ENCODE data around the gene SAA1.
A peak's percentile ranks its signal among the peaks of the same experiment; 100 is the strongest.
"Not testable (repeated sequence)": the region's sequence is repeated elsewhere in the genome, so short reads cannot be mapped to it uniquely, and the experiment has no call there.

Gene SAA1

DNA sequence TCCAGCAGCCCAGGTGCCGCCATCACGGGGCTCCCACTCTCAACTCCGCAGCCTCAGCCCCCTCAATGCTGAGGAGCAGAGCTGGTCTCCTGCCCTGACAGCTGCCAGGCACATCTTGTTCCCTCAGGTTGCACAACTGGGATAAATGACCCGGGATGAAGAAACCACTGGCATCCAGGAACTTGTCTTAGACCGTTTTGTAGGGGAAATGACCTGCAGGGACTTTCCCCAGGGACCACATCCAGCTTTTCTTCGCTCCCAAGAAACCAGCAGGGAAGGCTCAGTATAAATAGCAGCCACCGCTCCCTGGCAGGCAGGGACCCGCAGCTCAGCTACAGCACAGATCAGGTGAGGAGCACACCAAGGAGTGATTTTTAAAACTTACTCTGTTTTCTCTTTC lies at the start of gene SAA1:
Gene SAA1 (plus strand): TSS at position 316 of the 400 bp plus-strand sequence. CDS start 624 bp downstream, outside the sequence.
- DNase-seq (ENCODE audit: low read depth): no peak

DNA sequence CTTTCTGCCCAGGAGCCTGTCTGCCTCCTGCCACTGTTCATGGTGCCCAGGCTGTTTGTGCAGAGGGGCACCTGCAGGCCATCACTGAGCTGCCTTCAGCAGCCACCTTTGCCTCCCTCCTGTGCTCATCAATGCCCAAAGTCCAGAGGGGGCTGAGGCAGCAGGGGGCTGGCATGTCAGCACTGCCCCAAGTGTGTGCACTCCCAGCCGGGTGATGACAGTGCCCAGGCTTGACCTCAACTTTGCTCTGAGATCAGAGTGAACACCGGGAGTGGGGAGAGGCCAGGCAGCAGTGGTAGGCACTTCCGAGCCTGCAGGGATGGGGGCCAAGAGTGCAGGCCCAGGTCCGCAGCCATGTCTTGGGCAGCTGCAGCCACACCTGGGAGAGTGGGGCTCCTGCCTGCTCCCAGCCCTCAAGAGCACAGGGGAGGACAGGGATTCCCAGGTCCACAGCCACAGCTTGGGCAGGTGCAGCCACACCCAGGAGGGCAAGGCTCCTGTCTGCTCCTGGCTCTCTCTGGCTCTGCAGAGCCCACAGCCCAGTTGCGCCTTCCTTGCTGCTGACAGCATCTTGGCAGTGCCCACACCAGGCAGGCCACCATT lies 44.7 kb upstream of the SAA1 start:
- DNase-seq (ENCODE audit: low read depth): no peak

DNA sequence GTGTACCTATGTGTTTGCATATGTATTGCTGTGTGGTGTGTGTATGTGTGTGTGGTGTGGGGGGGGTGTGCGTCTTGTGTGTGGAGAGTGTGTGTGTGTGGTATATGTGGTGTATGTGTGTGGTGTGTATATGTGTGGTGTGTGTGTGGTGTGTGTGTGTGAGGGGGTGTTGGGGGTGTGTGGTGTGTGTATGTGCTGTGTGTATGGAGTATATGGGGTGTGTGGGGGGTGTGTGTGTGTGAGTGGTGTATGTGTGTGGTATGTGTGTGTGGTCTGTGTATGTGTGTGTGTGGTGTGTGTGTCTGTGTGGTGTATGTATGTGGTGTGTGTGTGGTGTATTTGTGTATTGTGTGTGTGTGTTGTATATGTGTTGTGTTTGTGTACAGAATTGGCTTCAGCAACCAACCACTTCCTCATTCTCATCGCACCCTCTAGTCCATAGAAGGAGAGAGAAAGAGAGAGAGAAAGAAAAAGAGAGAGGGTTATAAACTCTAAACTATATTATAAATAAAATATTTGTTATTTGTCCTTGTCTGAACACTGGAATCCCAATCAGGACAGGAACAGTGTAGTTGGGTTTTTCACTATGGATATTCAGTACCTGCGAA lies 43.1 kb upstream of the SAA1 start:
- DNase-seq (ENCODE audit: low read depth): no peak

DNA sequence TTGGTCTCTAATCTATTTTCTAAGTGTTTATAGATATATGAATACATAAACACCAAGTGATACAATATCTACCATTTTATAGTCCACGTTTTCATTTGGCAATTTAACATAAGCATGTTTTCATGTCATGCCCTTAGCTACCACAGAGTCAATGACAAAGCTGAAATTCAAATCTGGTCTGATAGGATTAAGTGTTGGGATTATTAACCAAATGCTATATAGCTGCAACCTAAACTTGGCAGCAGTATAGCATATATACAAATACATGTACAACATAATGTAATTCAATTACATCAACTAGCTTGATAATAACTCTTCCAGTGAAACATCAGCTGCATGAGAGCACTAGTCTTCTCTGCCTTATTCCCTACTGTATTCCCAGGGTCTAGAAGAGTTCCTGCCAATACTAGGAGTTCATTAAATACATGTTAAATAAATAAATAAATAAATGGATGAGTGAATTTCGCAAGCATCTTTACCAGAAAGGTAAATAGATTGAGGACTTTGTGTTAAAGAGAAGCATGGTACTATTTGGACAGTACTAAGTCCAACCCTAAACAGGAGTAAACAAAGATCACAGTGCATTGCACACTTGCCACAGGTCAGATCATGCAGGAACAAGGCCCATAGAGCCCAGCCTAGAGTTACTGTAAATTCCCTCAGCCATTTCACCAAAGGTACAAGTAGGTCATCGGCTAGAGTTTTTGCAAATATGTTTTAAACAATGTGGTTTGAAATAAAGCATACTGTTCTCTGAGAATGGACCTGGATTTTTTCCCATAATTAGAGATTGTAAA lies 42.3 kb upstream of the SAA1 start:
- no peak for DNase-seq (ENCODE audit: low read depth)

DNA sequence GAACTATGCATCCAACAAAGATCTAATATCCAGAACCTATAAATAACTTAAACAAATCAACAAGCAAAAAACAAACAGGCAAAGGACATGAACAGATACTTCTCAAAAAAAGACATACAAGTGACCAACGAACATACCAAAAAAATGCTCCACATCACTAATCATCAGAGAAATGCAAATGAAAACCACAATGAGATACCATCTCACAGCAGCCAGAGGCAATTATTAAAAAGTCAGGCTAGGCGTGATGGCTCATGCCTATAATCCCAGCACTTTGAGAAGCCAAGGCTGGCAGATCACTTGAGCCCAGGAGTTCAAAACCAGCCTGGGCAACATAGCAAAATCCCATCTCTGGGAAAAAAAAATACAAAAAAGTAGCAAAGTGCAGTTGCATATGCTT lies 40.2 kb upstream of the SAA1 start:
- no peak for DNase-seq (ENCODE audit: low read depth)

DNA sequence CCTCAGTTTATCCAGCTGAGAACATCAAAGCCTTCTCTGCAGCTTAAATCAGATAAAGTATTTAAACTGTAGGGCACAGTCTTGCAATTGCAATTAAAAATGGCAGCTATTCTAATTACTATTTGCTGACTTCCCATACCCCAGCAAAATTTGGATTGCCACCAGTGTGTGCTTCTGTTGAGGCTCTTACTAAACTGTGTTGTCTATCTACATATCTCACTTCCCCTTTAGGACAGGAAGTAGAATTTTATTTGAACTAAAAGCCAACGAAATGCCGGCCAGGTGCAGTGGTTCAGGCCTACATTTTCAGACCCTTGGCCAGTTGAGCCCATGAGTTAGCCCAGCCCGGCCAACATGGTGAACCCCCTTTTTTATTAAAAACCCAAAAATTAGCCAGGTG lies 36.6 kb upstream of the SAA1 start:
- no peak for DNase-seq (ENCODE audit: low read depth)

DNA sequence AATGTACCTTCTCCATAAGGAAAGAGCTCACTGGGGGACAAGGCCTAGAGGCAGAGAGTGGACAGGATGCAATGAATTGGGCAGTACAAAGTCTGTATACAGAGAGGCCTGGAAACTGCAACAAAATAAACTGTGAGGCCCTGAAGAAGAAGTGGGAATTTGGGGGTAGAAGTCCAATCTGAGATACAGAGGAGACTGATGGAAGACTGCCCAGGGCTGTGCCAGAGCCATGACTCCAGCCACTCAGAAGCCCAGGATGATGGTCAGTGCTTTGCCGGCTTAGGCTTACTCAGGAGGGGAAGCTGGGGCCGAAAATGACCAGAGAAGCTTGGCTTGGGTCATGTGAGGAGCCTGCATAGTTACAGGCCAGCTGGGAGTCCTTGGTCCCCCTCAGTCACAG lies 35.2 kb upstream of the SAA1 start:
- DNase-seq (ENCODE audit: low read depth): no peak

DNA sequence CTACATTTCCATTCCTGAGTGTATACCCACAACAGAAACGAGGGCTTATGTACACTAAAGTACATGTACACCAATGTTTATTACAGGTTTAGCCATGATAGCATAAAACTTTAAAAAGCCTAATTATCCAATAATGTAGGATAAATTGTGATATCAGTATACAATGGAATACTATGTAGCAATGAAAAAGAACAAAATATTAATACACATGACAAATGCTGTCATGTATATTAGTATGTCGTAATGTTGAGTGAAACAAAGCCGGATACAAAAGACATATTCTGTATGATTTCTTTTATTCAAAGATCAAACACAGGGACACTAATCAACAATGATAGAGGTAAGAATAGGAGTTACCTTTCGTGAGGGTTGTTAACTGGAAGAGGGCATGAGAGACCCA lies 32.2 kb upstream of the SAA1 start:
- DNase-seq (ENCODE audit: low read depth): no peak

DNA sequence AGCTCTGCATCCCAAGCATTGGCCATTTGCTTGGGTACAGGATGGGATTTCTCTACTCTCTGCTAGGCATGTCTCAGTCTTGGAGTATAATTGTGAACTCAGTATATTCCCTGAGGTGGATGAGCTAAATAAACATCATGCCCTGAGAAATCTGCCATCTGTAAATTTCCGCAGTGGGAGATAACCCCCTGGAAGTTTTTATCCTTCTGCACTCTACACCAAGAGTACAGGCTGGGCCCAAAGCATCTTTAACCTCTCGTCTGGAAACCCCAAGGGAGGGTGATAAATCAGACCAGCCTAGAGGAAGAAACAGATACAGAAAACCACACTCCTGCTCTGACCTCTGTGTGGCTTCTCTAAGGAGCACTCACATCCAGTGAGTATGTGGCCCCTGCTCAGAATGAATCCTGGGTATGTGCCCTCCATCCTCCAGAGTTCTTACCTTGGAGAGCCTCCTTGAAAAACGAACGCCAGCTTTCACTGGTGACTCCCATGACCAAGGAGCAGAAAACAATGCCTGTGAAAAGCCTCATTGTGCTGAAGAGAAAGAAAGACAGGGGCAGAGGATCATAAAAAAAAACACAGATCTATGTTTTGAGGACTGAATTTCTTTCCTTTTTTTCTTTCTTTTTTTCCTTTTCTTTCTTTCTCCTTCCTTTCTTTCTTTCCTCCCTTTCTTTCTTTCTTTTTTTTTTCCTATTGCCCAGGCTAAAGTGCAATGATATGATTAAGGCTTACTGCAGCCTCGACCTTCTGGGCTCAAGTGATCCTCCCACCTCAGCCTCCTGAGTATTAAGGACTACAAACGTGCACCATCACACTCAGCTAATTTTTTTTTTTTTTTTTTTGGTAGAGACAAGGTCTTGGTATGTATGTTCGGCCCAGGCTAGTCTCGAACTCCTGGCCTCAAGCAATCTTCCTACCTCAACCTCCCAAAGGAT lies 30.4 kb upstream of the SAA1 start:
- no peak for DNase-seq (ENCODE audit: low read depth)

DNA sequence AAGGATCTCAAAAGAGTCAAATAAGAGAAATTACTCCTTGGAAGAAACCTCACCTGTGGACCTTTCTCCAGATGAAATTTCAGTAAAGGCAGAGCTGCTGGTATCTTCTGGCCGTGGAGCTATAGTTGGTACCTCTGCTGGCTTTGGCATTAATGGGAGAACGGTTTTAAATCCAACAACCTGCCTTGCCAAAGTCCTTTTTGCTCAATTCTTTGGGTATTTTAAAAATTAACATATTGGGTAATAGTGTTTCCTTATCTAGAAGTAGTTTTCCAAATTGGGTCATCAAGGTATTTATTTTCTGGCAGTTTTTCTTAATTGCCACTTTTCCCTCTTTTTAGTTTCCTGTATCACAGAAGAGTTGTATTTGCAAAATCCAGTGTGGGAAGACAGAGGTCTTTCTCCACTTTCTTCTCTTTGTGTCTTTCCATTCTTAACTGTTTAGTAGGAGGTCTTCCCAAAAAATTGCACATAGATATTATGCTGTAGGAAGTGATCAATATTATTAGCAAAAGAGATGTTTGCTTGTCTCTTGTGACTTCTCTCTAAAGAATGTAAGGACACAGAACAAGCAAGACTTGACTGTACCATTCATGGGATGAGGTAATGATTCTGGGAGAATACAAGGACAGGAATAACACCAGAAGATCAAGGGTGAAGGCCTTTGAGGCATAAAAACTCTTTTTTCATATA lies 29.3 kb upstream of the SAA1 start, which contains the start of gene SAA4:
Gene SAA4 (minus strand): TSS at position 139 of the 693 bp plus-strand sequence. CDS start 876 bp downstream, outside the sequence.
- no peak for DNase-seq (ENCODE audit: low read depth)

DNA sequence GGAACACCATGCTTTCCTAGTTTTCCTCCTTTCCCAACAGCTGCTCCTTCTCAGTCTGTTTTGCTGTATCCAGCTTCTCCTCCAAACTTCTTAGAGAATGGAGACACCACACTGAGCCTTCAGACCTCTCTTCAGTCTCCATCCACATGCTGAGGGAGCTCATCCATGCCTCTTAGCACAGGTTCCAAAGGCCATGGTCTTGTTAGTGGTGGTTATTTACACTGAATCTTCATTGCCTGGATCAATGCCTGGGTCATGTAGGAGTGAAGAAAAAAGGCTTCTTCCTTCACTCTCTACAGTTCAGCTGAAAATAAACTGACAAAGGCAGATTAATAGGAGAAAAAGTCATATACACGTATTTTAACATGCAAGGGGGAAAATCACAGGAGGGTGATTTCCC lies 26.4 kb upstream of the SAA1 start:
- no peak for DNase-seq (ENCODE audit: low read depth)

DNA sequence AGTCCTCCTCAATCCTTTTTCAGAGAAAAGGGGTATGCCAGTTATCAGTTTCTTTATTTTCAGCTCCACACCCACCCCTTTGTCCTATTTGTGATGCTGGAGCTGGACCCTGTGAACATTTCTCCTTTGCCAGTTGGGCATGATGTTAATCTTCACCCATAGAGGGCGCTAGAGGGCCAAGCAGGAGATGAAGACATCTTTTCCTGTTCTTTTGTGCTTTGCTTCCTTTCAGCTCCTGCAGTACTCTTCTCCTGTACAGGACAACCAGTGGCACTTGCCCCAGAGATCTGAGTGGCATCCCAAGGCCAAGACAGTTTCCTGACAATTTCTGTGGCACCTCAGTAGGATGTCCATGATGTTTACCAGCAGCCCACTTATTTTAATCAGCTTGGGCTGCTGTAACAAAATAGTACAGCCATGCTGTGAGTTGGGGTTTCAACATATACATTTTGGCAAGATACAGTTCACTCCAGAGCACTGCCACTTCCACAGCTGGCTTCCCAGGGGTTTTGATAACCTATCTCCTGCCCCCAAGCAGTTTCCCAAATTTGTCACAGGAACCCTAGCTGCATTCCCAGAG lies 22.2 kb upstream of the SAA1 start:
- DNase-seq (ENCODE audit: low read depth): peak; percentile 33

DNA sequence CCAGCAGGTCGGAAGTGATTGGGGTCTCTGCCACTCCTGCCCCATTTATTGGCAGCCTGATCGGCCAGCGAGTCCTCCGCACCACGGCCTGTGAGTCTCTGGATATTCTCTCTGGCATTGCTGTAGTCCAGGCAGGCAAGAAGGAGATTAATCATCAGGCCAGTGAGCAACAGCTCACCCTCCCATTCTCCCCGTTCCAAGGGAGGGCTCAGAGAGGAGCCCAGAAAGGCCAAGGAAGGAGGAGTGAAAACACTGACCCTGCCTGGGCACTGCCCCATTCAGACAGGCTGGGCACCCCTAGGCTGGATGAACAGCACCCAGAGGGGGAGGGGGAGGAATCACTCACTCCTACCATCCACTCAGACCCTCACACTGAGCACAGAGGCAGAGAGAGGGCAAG lies 20.7 kb upstream of the SAA1 start:
- no peak for DNase-seq (ENCODE audit: low read depth)

DNA sequence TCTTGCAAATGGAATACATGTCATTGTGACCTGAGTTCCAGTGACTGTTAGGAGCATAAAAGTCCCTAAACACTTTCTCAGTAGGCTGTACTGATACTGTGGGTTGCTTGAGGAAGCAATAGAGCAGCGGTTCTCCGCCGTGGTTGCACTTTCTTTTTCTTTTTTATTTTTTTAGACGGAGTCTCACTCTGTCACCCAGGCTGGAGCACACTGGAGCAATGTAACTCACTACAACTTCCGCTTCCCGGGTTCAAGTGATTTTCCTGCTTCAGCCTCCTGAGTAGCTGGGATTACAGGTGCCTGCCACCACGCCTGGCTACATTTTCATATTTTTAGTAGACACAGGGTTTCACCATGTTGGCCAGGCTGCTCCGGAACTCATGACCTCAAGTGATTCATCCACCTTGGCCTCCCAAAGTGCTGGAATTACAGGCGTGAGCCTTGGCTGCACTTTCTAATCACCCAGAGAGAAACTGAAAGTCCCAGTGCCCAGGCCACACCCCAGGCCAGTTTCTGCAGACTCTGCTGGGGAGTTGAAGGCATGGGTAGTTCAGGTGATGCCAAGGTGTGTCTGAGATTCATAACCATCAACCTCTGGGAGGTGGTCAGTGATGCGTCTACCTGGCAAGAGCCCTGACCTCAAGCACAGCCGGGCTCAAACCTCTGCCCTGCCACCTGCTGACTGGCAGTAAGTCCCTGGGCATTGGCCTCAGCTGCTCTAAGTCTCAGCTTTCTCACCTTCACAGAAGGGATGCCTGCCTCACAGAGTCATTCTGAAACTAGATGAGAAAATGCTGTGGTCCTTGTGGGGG lies 19.5 kb upstream of the SAA1 start:
- not testable (repeated sequence) for DNase-seq (ENCODE audit: low read depth)

DNA sequence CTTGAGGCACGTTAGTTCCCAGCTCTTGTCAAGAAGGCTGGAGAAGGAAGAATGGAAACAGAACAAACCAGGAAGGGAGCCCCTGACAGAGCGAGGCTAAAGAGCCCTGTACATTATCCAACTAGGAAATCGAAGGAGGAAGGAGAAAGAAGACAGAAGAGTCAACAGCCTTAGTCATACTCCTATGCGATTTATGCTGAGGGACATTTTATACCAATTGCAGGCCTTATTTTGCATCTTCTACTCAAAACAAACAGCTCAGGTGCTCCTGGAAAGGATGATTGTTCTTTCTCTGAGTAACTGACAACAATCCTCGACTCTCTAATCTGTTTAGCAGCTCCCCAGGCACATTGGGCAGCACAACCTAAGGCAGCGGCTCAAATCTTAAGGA lies 18.9 kb upstream of the SAA1 start:
- DNase-seq (ENCODE audit: low read depth): not testable (repeated sequence)

DNA sequence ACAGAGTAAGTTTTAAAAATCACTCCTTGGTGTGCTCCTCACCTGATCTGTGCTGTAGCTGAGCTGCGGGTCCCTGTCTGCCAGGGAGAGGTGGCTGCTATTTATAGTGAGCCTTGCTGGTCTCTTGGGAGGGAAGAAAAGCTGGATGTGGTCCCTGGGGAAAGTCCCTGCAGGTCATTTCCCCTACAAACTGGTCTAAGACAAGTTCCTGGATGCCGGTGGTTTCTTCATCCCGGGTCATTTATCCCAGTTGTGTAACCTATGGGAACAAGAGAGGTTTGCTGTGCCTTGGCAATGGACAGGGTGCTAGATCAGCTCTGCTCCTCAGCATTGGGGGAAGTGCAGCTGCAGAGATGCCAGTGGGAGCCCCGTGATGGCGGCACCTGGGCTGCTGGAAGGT lies 17.5 kb upstream of the SAA1 start, which contains the start of gene SAA2:
Gene SAA2 (minus strand): TSS at position 108 of the 400 bp plus-strand sequence. CDS start 657 bp downstream, outside the sequence.
- DNase-seq (ENCODE audit: low read depth): no peak

DNA sequence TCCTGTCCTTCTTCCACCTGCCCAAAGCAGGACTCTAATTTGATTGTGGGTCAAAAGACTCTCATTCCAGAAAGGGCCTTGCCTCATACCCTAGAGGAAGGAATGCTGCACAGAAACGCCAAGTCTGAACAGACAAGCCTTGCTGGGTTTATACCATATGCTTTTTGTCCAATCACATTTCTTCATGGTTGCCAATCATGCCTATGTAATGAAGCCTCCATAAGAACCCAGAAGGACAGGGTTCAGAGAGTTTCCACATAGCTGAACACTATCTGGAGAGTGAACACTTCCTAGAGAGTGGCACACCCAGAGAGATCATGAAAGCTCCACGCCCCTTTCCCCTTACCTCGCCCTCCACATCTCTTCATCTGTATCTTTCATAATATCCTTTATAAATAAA lies 12.8 kb upstream of the SAA1 start:
- DNase-seq (ENCODE audit: low read depth): no peak

DNA sequence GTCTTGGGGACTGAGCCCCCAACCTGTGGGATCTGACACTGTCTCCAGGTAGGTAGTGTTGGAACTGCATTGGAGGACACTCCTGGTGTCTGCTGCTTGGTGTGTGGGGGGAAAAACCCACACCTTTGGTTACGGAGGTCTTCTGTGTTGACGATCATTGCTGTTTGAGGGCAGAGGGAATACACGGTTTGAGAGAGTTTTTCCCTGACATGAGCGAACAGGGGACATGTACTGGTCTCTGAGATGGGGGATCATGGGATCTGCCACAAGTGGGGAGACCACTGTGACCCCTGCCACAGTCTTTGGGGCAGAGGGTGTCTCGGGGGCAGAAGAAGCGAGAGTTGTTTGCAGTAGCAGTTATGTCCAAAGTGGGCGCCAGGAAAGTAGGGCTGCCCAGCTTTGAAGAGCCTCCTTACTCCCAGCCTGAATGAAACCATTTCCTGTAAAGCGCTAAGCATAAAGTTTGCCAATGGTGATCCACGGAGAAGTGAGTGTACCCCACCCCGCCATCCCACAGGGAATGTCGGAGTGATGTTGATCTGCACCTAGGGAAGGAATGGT lies 12.2 kb upstream of the SAA1 start:
- DNase-seq (ENCODE audit: low read depth): no peak

DNA sequence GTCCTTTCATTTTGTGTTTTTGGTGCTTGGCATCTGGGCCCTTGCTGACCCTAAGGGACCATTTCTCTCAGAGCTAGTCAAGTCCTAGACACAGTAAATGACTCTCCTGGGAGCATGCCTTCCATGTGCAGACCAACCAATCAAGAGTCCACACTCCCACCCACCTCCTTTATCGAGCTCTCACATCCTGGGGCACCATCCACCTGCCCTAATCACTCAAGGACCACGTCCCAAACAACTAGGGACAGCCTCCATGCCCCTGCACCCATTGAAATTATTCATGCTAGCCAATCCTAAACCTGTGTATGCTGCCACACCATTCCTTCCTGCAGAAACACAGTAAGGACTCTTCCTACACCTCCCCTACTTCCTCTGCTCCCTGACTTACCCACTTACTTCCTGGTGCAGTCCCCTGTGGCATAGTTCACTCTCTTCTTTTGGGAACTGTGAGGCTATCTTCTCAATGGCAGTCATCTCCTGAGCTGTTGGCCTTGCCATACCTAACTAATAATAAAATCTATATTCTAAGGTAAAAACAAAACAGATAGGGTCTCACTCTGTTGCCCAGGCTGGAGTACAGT lies 11.2 kb upstream of the SAA1 start:
- no peak for DNase-seq (ENCODE audit: low read depth)
